M059J (cell line): Measurements from ENCODE around the gene SH2D3A. TPM values are rescaled to one million over a fixed set of nuclear protein-coding genes. Genes with fewer than 3 reads are reported as not detected.

Source experiments
- DNase-seq: peaks from one replicate; pipeline ENCODE4 v3.0.0-alpha.2; 2012; ENCODE audit warnings: low read depth
- total RNA-seq: library from RNA; depleted of rRNA; stranded (reverse); fragments of >200 nt; shearing (Covaris generic); gene quantifications from 2 replicates; pipeline ENCODE4 v1.2.3, GENCODE V29; 2014; rRNA removed

Gene SH2D3A
- total RNA-seq, 1 experiment from 2014 or later, result not detected

GRCh38 chr19:6708346-6708745 lies 58.9 kb downstream of the SH2D3A start:
- DNase-seq, result no peak

GRCh38 chr19:6707658-6708018 lies 59.6 kb downstream of the SH2D3A start:
- DNase-seq, result no peak

- DNase-seq, result no peak
These were observed 60.1 kb downstream of the SH2D3A start for GRCh38 chr19:6707011-6707657.

- DNase-seq, result no peak
These were observed 60.6 kb downstream of the SH2D3A start for GRCh38 chr19:6706633-6706958.

DNA sequence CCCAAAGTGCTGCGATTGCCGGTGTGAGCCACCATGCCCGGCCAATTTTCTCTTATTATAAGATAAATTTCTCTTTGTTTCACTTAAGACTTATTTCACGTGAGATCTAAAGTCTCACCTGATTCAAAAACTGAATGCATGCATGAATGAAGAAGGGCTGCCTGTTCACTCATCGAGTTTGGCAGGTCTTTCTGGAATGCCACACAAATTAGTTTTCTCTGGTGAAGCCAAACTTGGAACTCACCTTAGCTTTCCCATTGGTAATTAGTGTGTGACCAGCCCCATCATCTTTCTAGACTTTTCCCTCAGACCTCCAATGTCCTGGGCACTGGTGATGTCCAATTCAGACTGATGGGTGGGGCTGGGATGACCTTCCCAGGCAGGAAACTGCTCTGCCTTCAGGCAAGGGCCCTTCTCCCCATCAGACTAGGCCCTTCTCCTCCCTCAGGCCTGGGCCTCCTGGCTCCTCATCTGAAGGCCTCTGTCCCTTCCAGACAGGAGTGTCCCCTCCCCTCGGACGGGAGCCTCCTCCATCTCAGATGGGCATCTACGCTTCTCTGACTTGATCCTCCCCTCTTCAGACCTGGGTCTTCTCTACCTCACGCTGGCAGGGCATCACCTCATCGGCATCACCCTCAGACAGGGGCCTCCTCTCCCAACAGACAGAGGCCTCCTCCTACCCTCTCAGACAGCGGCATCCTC lies 61.2 kb downstream of the SH2D3A start:
- DNase-seq, result no peak

Other genes starting within 250 kb of the SH2D3A start
- gene TNFSF9, start 236.4 kb downstream of the SH2D3A start, total RNA-seq, result 11.7 and 16.3 TPM in 2 replicates
- gene CD70, start 176.3 kb downstream of the SH2D3A start, total RNA-seq, result 40.4 and 42.0 TPM in 2 replicates
- gene TNFSF14, start 97.3 kb downstream of the SH2D3A start, total RNA-seq, result not detected in 2 replicates
- 4.0 and 5.2 TPM in 2 replicates for gene C3, start 46.8 kb downstream of the SH2D3A start, total RNA-seq
- 45.9 and 54.7 TPM in 2 replicates for gene GPR108, start 29.9 kb downstream of the SH2D3A start, total RNA-seq
- gene TRIP10, start 27.8 kb downstream of the SH2D3A start, total RNA-seq, result 21.5 and 34.3 TPM in 2 replicates
- gene VAV1, start 5.3 kb upstream of the SH2D3A start, total RNA-seq, result not detected in 2 replicates
- 0.79 and 0.89 TPM in 2 replicates for gene ADGRE1, start 120.1 kb upstream of the SH2D3A start, total RNA-seq